Measurements from ENCODE around the gene SMAD6. TPM values are rescaled to one million over a fixed set of nuclear protein-coding genes. Genes with fewer than 3 reads are reported as not detected.

The SMAD6 gene
- total RNA-seq, 1 experiment from 2014 or later: 6.6 TPM

- H3K27ac ChIP-seq (ENCODE audit: low read depth, low read length): no peak overlapping the region
- H3K79me2 ChIP-seq (ENCODE audit: insufficient read depth, low read length): no peaks in the 10 kb centered on the region
- no peaks in the 10 kb centered on the region for H3K36me3 ChIP-seq (ENCODE audit: control insufficient read depth in 1 of 2, insufficient read depth in 2 of 2, low read length in 2 of 2)
- H3K9ac ChIP-seq (ENCODE audit: low read length): no peak overlapping the region
- no peaks in the 10 kb centered on the region for H3K9me2 ChIP-seq (ENCODE audit: insufficient read depth)
- intact Hi-C loops (cut with micrococcal nuclease): no loop called here
- H3K4me2 ChIP-seq (ENCODE audit: low read length): no peak overlapping the region
- no peaks in the 10 kb centered on the region for H3K9me3 ChIP-seq (ENCODE audit: control insufficient read depth in 1 of 2, insufficient read depth in 1 of 2, low read depth in 1 of 2, low read length in 2 of 2)
- TF ChIP-seq EZH2 (IDR thresholded peaks at IDR 0.05): no peak
- TF ChIP-seq CTCF (IDR thresholded peaks at IDR 0.05 in 2 of 3, conservative IDR thresholded peaks at IDR 0.05 in 1 of 3; ENCODE audit: borderline replicate concordance in 1 of 3, insufficient read depth in 1 of 3, low read depth in 2 of 3, low read length in 2 of 3): no peak
- TF ChIP-seq EGR1 (IDR thresholded peaks at IDR 0.05; ENCODE audit: low read depth): no peak
- no peak for TF ChIP-seq ZNF274 (IDR thresholded peaks at IDR 0.05; ENCODE audit: low read depth, low read length)
- TF ChIP-seq SIN3A (IDR thresholded peaks at IDR 0.05; ENCODE audit: low read depth): no peak
- no peak for TF ChIP-seq ELF1 (IDR thresholded peaks at IDR 0.05; ENCODE audit: borderline replicate concordance, low read depth)
- TF ChIP-seq ZFX (IDR thresholded peaks at IDR 0.05): no peak
- no peak for TF ChIP-seq SRF (IDR thresholded peaks at IDR 0.05; ENCODE audit: low read depth)
- TF ChIP-seq FOSL1 (IDR thresholded peaks at IDR 0.05; ENCODE audit: low read depth): no peak
- no peak for TF ChIP-seq EZH2phosphoT487 (IDR thresholded peaks at IDR 0.05; ENCODE audit: borderline replicate concordance)
- TF ChIP-seq ZBTB33 (IDR thresholded peaks at IDR 0.05; ENCODE audit: extremely low read depth, insufficient replicate concordance, low read length): no peak
- no peak for TF ChIP-seq ATF3 (IDR thresholded peaks at IDR 0.05)
- no peak for TF ChIP-seq SP1 (IDR thresholded peaks at IDR 0.05; ENCODE audit: low read depth)
- no peak for TF ChIP-seq MAX (IDR thresholded peaks at IDR 0.05)
- no peak for TF ChIP-seq POLR2A (IDR thresholded peaks at IDR 0.05; ENCODE audit: borderline replicate concordance, extremely low read depth, insufficient read depth, insufficient read length)
- TF ChIP-seq TCF7L2 (IDR thresholded peaks at IDR 0.05; ENCODE audit: borderline replicate concordance, extremely low read depth, insufficient read depth, insufficient read length): no peak
- no peak for TF ChIP-seq RAD21 (IDR thresholded peaks at IDR 0.05; ENCODE audit: low read depth)
- TF ChIP-seq CEBPB (IDR thresholded peaks at IDR 0.05; ENCODE audit: low read depth): no peak
- TF ChIP-seq YY1 (IDR thresholded peaks at IDR 0.05; ENCODE audit: extremely low read depth, insufficient replicate concordance, low read depth, low read length): no peak
- H4K20me1 ChIP-seq (ENCODE audit: insufficient read depth): no peaks in the 10 kb centered on the region
- H2AFZ ChIP-seq (ENCODE audit: low read depth, low read length, poor library complexity, severe bottlenecking): no peak overlapping the region
- H3K4me1 ChIP-seq (ENCODE audit: control insufficient read depth in 1 of 2, insufficient read depth in 2 of 2, low read length in 2 of 2): peaks cover 19 to 25% of the 10 kb centered on the region in 2 experiments
- ChIA-PET RAD21 (ENCODE audit: low non-redundant PET in 1 of 2, low total read pairs in 2 of 2, uncharacterized antibody in 2 of 2, unreplicated experiment in 2 of 2) (no interaction called here), CTCF (no interaction called here), POLR2A (no interaction called here)
- no TSS peak for BruUV-seq (replicated peaks)
- DNase-seq (ENCODE audit: low read depth, low spot score): no peak
- no peaks in the 10 kb centered on the region for H3K27me3 ChIP-seq (ENCODE audit: insufficient read depth, low read length)
- H3K4me3 ChIP-seq (replicated peaks in 1 of 2; ENCODE audit: low read depth in 1 of 2, low read length in 2 of 2): no peak overlapping the region
- ATAC-seq: no peak
Measured at GRCh38 chr15:66675446-66675845, 26.6 kb upstream of the SMAD6 start.

All from HCT116 (cell line).